HG02938 (cell line): ENCODE results near the gene TLX2.

Experiments
- ATAC-seq: cut with Tn5 transposase; IDR thresholded peaks from one replicate; pipeline ENCODE4 v1.9.1; 2021; ENCODE audit warnings: mild to moderate bottlenecking, moderate library complexity; ENCODE audit not compliant: unreplicated experiment

Gene TLX2

DNA sequence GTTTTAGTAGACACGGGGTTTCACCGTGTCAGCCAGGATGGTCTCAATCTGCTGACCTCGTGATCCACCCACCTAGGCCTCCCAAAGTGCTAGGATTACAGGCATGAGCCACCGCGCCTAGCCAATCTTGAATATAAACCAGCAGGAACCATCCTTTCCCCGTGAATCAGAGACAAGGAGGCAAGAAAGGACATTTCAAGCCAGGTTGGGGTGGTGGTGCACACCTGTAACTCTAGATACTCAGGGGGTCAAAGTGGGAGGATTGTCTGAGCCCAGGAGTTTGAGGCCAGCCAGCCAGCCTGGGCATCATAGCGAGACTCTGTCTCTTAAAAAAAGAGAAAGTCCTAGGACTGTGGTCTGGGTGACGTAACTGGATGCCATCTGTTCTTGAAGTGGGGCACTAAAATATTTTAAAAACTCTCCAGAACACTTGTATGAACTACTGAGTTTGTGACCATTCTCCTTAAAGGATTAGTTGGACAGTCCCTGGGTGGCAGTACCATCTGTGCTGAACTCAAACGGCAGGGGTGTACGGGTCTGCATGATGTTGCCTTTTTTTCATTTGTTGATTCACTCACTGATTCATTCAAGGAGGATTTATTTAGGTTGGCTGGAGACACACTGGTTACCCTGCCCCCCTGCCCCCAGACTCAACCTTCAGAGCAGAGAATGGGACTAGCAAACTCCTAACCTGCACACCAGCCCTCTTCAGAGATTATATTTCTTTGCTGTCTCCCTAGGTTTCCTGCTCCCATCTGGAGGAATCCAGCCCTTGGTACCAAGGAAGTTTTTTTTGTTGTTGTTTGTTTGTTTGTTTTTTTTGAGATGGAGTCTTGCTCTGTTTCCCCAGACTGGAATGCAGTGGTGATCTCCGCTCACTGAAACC lies 2.9 kb upstream of the TLX2 start:
- ATAC-seq: no peak

DNA sequence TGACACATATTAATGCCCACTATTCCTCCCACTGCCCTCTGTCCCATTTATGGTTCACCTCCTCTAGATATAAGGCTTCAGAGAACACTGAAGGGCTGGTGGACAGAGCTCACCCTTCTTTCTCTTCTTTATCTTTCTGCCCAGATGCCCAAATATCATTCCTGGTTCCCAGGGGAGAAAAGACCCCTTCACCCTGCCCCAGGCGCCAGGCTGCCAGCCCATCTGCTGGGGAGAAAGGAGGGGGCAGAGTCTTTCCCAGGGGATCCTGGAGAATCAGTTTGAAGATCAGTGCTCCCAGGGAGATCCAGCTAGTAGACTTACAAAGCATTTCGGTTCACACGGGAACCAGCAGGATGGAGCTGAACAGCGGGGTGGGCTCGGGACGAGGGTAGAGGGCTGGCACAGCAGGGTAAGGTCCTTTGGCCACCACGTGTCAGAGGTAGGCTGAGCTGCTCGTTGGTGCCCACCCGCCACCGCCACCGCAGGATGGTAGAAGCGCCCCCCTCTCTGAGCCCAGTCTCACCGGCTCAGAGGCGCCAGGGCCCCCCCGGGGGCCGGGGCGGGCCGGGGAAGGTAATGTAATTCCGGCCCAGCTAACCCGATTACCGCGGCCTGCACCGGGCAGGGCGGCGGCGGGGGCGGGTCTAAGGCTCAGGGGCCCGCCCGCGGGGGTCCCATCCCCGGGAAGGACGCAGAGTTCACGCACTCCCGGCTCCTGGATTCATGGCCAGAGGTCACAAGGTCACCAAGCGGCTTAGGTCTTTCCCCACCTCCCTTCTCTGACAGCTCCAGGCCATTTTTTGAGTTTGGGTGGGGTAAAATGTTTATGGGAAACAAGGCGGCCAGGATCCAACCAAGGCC lies 1.3 kb upstream of the TLX2 start:
- ATAC-seq: no peak

DNA sequence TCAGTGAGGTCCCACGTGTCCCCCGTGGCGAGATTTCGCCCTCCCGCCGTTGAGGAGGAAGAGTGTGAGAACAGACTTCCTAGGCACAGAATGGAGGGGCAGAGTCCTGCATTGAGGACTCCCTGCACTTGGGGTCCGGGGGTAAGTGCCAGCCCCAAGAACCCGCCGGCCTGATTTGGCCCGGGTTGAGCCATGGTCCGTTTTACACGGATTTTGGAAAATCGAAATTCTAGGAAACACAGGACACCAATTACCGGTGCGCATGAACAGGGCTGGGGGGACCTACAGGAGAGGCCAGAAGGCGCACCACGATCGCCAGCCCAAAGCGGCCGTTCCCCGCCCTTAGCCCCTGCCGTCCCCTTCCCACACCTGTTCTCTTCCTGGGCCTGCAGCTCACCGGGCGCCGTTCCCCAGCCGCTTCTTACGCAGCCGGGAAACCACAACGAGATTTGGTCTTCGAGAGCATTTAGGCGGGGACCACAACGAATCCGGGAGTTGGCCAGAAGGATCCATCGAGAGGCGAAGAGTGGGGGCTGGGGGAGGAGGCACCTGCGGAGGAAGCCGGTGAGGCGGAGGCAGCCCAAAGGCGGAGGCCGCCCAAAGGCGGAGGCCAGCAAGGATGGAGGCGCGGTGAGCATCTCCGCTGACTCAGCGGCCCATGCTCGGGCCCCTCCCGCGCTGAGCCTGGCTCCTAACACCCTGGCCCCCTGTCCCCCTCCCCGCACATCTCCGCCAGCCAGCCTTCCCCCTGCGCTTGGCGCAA lies 464 bp upstream of the TLX2 start:
- ATAC-seq: no peak

DNA sequence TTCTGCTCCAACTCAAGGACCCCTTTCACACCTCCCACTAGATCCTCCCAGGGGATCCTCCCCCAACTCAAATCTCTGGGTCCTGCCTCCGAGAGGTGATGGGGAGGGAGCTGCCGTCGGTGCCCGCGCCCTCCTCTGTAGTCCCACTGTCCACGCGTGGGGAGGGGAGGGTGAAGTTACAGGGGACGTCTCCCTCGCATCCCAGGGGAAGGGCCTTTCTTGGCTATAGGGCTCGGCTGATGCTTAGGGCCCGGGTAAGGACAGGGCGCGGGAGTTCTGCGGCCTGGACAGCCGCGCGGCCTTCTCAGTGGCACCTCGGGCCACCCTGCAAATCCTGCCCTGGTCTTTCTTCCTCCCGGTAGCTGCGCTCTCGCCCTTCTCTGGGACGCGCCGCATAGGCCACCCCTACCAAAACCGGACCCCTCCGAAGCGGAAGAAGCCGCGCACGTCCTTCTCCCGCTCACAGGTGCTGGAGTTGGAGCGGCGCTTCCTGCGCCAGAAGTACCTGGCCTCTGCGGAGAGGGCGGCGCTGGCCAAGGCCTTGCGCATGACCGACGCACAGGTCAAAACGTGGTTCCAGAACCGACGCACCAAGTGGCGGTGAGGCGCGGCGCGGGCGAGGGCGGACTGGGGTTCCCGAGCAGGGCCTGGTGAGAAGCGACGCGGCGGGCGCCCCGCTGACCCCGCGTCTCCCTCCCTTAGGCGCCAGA lies 1.2 kb downstream of the TLX2 start:
- no peak for ATAC-seq

DNA sequence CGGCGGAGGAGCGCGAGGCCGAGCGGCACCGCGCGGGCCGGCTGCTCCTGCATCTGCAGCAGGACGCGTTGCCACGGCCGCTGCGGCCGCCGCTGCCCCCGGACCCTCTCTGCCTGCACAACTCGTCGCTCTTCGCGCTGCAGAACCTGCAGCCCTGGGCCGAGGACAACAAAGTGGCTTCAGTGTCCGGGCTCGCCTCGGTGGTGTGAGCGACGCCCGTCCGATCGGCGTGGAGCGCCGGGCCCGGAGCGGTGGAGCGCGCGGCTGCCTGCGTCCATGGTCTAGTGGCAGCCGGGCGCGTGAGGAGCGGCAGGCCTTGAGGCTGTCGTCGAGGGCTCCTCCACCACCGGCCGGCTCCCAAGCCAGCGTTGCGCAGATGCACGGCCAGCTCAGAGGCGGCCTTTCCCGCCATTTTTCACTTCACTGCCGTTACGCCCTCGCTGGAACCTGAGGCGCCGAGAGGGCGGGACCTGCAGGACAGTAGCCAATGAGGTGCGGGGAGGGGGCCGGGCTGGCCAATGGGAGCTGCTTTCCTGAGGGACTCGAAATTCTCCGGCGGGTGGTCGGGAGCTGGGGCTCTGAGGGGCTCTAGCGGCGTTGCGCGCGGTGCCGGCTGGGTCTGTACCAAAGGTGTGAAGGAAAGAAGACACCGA lies 1.9 kb downstream of the TLX2 start:
- no peak for ATAC-seq

DNA sequence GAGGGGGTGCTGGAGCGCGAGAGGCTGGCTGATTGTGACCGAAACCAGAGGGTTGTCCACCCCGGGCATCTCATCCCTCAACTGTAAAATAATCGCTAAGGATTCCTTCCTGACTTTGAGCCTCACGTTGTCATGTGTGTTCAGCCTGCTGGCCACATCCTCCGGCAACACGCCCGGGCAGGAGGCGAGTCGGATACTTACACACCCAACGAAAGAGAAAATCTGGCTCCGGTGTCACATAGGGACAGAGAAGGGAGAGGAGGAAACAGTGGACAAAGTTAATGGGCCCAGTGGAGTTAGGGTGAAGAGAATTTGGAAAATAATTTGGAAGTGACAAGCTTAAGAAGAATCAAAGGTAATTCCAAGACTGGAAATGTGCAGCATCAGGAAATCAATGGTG lies 2.4 kb downstream of the TLX2 start:
- ATAC-seq: no peak

DNA sequence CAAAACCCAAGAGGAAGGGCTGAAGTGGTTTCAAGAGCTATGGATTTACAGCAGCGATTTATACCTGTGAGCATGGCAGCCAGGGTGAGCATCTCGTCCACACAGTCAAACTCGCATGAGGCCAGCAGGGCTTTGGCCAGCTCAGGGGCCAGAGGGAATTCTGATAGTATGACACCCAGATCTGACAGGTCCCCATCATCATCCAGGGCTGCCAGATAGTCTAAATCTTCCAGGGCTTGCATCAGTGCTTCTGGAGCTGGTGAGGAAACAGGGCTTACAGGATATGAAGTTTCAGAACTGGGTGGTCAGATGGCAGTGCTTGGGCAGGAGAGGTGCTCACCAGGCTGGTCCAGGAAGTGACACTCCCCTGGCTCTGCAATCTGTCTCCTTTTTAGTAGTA lies 8.3 kb downstream of the TLX2 start:
- ATAC-seq: no peak

DNA sequence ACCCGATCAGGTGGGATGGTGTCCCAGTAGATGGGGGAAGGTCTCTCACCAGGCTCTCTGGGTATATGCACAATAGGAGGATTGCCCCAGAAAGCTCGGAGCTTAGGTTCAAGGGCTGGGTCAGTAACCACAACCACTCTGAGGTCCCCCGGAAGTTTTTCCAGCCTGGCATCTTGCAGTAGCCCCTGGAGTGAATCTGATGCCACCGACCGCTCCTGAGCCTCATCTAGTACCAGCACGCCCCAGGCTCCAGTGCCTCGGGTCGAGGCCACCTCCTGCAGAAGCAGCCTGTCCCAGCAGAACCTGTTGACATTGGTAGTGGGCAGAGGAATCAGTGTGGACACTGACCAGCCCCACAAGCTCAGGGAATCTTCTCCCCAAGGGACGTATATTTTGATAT lies 9.8 kb downstream of the TLX2 start:
- ATAC-seq: no peak

DNA sequence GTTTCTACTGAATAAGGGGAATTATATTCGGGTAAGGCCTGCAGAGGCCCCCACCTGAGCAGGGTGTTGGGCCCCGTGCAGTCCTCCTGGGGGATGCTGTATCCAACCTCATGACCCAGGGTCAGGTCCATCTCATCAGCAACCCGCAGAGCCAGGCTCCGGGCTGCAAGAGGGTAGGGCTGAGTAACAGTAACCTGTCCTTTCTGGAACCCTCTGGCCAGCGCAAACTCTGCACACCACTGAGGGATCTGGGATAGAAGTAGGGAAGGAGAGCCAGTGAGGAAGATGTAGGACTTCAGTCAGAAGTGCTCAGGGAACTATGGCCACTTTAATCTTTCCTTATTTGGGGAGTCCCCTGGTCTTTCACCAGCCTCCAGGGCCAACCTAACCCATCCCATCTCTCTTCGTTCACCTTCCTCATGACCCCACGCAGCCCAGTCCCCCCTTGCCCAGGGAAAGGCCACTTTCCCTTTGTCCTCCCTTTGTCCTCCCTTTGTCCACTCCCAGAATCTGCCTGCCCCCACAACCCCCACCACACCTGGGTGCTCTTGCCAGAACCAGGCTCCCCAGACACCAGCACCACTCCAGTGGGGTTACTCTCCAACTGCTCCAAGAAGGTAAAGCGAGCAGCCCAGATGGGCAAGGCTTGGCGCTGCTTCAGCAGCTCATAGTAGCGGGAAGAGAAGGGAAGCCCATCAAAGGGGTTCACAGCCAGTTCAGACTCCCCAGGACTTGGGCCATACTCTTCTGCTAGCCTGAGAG lies 10.9 kb downstream of the TLX2 start:
- no peak for ATAC-seq

DNA sequence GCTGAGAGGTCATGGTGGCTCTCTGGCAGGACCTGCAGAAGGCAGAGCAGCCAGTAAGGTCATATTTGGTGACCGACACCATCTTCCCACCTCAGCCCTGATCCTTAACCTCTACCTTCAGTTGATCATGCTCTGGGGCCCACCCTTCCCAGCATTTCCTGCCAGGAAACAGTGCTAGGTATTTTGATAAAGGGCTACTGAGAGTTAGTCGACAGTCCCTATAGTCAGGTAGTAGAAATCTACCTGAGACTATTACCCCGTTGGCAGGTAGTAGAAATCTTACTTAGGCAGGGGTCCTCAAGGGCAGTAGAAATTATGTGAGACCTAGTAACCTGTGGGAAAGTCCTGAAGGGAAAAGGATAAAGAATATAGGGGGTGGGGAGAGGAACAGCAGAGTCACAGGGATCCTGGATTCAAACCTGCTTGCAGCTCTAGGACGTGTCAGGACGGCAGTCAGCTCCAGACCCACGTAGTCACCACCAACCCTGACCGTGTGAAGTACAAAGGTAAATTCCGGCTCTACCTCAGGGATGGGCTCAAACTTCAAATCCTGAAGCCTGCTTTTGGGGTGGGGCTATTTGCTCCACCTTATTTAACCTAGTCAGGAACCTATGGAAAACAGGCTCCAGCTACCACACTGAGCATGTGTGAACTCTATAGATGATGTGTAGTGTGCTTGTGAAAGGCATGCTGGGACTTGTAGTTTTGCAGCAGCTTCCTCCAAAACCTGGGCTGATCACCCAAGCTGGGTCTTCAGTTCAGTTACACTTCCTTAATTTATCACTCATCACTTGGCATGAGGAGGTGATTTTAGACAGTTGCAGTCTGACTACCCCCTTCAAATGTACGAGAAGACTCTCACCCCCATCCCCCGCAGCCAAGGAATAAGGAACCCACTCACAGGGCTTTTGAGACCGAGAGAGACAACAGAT lies 11.7 kb downstream of the TLX2 start, which contains the start of gene DQX1:
DQX1 (minus strand) TSS at position 515 of the 932 bp plus-strand sequence; CDS start at position 13, 502 bp downstream.
- no peak for ATAC-seq

DNA sequence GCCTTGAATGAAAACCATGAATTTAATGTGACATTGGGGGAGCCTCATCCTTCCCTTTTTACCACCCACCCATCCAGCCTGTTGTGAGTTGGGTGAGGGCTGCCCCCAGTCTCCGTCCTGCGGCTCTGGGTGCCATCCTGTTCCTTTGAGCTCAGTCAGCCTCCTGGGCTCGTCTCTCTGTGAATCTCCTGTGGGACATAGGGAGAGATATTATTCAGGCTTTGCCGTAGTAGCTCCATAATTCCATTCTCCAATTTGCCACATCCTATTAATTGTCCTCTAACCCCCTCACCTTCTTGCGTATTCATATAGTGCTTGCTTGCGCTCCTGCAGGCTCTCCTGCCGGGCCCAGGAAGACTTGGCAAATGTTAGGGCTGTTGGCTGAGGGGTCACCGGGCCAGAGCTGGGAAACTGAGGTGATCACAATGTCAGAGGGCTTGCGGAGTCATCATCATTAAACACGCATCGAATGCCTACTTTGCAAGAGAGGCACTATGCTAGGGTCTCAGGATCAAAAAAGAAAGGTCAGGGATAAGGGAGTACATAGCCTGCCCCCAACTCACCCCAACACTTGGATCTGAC lies 12.5 kb downstream of the TLX2 start:
- ATAC-seq: no peak

DNA sequence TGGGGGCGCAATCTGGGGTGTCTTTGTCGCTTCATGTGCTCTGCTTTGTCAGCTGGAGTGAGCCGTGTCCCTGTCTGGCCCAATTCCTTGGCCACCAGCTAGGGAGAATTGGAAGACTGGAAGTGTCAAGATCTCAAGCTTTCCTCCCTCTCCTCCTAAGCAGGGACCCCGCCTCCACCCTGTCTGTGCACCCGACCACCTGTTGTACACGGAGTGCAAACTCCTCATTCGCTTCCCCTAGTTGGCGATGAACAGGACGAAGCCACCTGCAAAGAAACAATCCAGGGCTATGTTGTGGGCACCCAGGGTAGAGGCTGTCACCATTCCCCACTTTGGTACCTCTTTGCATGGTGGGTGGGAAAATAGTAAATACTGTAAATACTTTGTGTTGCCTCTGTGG lies 13.5 kb downstream of the TLX2 start:
- ATAC-seq: no peak

DNA sequence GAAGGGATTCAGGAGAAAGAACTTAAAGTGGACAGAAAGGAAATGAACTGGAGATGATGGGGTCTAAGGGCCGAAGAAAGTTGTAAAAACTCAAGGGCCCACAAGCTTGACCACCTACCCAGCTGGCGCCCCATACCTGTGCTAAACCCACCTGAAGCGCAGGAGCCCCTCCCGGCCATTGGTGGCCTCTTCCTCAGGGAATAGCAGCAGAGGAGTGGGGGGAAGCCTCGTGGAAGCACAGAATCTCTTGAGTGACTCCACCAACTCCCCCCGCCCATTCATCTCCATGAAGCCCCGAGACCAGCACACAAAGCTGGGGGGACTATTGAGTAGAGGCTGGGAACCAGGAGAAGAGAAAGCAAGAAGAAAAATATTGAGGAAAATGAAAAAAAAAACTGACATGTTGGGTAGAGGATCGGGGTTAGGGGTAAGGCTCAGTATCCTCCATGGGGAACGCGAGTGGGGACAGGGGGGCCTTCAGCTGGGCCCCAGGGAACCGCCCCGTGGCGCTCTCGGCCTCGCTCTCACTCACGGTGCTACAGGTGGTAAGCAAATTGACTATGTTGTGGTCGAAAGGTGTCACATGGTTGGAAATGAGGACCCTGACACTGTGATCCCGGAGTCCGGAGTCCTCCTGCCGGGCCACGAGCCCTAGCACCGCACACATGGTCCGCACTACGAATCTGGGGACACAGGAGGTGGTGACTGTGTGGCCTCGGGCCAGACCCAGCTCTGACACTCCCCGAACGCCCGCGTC lies 14.5 kb downstream of the TLX2 start:
- ATAC-seq: peak; percentile 3

DNA sequence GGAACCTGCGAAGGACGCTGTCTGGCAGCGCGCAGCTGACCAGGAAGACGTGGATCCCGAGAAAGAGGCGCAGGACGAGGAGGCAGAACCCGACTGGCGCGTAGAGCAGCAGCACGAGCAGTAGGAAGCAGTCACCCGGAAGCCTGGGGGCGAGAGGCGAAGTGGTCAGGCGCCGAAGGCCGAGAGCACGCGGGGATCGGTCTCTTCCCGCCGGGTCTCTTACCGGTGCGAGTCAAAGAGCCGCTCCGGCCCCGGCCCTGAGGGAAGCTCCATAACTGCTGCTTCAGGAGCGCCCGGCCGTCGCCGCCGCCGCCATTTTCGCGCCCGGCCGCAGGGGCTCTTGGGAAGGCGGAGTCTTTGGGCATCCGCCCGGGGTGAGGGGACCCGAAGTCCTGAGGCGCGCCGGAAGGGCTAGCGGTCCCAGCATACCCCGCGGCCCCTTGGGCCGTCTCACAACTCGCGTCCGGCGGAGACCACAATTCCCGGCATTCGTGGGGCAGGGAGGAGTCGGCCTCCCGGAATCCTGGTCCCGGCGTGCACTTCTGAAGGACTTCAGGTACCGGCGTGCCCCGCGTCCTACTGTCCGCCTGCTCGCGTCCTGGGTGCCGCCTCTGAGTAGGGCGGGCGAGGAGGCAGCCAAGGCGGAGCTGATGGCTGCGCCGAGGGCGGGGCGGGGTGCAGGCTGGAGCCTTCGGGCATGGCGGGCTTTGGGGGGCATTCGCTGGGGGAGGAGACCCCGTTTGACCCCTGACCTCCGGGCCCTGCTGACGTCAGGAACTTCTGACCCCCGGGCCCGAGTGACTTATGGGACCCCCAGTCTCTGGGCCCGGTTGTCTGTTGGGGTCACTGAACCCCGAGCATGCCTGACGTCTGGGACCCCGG lies 15.3 kb downstream of the TLX2 start, which contains the start of the genes AUP1 and HTRA2:
AUP1 (minus strand) TSS at position 350 of the 882 bp plus-strand sequence; CDS start at position 273, 77 bp downstream.
HTRA2 (plus strand) TSS at position 577 of the 882 bp plus-strand sequence; CDS start at position 651, 74 bp downstream.
- peak; percentile 74 for ATAC-seq

DNA sequence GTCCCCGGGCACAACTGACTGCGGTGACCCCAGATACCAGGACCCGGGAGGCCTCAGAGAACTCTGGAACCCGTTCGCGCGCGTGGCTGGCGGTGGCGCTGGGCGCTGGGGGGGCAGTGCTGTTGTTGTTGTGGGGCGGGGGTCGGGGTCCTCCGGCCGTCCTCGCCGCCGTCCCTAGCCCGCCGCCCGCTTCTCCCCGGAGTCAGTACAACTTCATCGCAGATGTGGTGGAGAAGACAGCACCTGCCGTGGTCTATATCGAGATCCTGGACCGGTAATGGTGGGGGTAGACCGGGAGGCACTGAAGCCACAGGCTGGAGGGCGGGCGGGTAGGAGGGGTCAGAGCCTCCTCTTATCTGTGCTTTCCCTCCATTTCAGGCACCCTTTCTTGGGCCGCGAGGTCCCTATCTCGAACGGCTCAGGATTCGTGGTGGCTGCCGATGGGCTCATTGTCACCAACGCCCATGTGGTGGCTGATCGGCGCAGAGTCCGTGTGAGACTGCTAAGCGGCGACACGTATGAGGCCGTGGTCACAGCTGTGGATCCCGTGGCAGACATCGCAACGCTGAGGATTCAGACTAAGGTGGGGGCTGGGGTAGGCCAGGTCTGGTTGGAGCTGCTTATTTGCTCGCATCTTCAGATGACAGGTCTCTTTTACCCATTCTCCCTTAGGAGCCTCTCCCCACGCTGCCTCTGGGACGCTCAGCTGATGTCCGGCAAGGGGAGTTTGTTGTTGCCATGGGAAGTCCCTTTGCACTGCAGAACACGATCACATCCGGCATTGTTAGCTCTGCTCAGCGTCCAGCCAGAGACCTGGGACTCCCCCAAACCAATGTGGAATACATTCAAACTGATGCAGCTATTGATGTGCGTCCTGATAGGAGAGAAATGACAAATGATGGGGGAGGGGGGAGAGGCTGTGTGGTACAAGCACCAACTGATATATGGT lies 16.3 kb downstream of the TLX2 start:
- peak; percentile 35 for ATAC-seq
